K562 (cell line): Measurements from ENCODE around the gene POLR1A. TPM values are rescaled to one million over a fixed set of nuclear protein-coding genes. Genes with fewer than 3 reads are reported as not detected.

Source experiments
- ATAC-seq: fragments of 200-7000 bp; cut with Tn5 transposase; 3 replicates; pipeline ENCODE4 v1.9.1; 2020; ENCODE audit warnings: moderate library complexity
- BruUV-seq: library from RNA; stranded (reverse); fragments of 400-500 nt; replicated peaks from 2 replicates; lab custom pipeline; 2021; lab: Mats Ljungman, UMichigan
- CTCF ChIA-PET: fragments of 300-600 bp; formaldehyde crosslinking; extraction: SDS; loops from one replicate; lab custom pipeline; 2021; ENCODE audit warnings: low intra/inter-chr PET ratio; lab: Yijun Ruan, JAX
- POLR2A ChIA-PET: fragments of 300-600, 350-650 bp; sonication (Branson Sonifier 250); formaldehyde crosslinking; extraction: SDS; loops from one replicate; lab custom pipeline; 2021; ENCODE audit warnings: antibody characterized with exemption, inconsistent platforms; lab: Yijun Ruan, JAX
- DNase-seq, 4 experiments: peaks; one replicate each; pipeline versions ENCODE4 v3.0.0 to v3.0.0-alpha.2; 2011 to 2018; ENCODE audit warnings: low spot score in 3 of 4, mixed read lengths in 3 of 4; ENCODE audit errors: extremely low read depth in 1 of 4
- FAIRE-seq: peaks from 2 replicates; lab custom pipeline; 2011; peaks lifted over from hg19 to GRCh38; lab: Jason Lieb, UNC
- H2AFZ ChIP-seq: 2 replicates; pipeline ENCODE4 v1.6.0; 2011; ENCODE audit warnings: low read depth, low read length, control low read depth, inconsistent platforms
- H3K27ac ChIP-seq: fragments of 200-600 bp; 3 replicates; pipeline ENCODE4 v1.8.0; 2011; ENCODE audit warnings: low read depth, mild to moderate bottlenecking, control low read depth, inconsistent platforms, low read length, moderate library complexity, mixed read lengths; ENCODE audit errors: extremely low read depth
- H3K27me3 ChIP-seq, 2 experiments: fragments of 300-600 bp in 1 of 2; 2 replicates in 1 of 2; 3 replicates in 1 of 2; pipeline versions ENCODE4 v1.6.0 to v1.8.0; 2011; ENCODE audit warnings: inconsistent platforms in 2 of 2, low read length in 2 of 2, mild to moderate bottlenecking in 1 of 2, mixed read lengths in 1 of 2, moderate library complexity in 1 of 2; ENCODE audit not compliant: control insufficient read depth in 2 of 2, insufficient read depth in 2 of 2
- H3K36me3 ChIP-seq: fragments of 300-600 bp; 3 replicates; pipeline ENCODE4 v1.8.0; 2011; ENCODE audit warnings: mild to moderate bottlenecking, low read length, inconsistent platforms; ENCODE audit not compliant: control insufficient read depth, insufficient read depth
- H3K4me1 ChIP-seq, 2 experiments: fragments of 200-600 bp in 1 of 2; replicated peaks in 1 of 2; 2 replicates in 1 of 2; 3 replicates in 1 of 2; pipeline versions ENCODE4 v1.5.1 to v1.8.0; 2011; ENCODE audit warnings: inconsistent platforms in 2 of 2, low read length in 2 of 2, mild to moderate bottlenecking in 1 of 2, mixed read lengths in 1 of 2, moderate library complexity in 1 of 2; ENCODE audit not compliant: control insufficient read depth in 2 of 2, insufficient read depth in 2 of 2
- H3K4me2 ChIP-seq: 2 replicates; pipeline ENCODE4 v1.6.1; 2011; ENCODE audit warnings: low read length, control low read depth, inconsistent platforms, mixed read lengths; ENCODE audit not compliant: insufficient read depth
- H3K4me3 ChIP-seq: fragments of 200-600 bp; sonication (generic), shearing (Covaris generic); 2 replicates; pipeline ENCODE4 v1.5.1; 2016; ENCODE audit warnings: control low read depth, inconsistent platforms
- H3K79me2 ChIP-seq: fragments of 200-600 bp; 3 replicates; pipeline ENCODE4 v1.8.0; 2011; ENCODE audit warnings: low read length, inconsistent platforms; ENCODE audit not compliant: control insufficient read depth, insufficient read depth
- H3K9ac ChIP-seq, 2 experiments: 2 replicates each; pipeline versions ENCODE4 v1.6.0 to v1.6.1; 2011; ENCODE audit warnings: low read depth in 2 of 2, low read length in 2 of 2, control low read depth in 1 of 2, inconsistent platforms in 1 of 2, mild to moderate bottlenecking in 1 of 2, mixed read lengths in 1 of 2; ENCODE audit not compliant: insufficient read depth in 1 of 2
- H3K9me1 ChIP-seq: one replicate; pipeline ENCODE4 v1.6.0; 2011; ENCODE audit warnings: inconsistent platforms, mild to moderate bottlenecking, low read length, moderate library complexity; ENCODE audit not compliant: control insufficient read depth, insufficient read depth
- H3K9me3 ChIP-seq: replicated peaks from 2 replicates; pipeline ENCODE4 v1.5.1; 2011; ENCODE audit warnings: low read depth, low read length, inconsistent platforms; ENCODE audit not compliant: control insufficient read depth, insufficient read depth
- H4K20me1 ChIP-seq: replicated peaks from 2 replicates; pipeline ENCODE4 v1.6.1; 2011; ENCODE audit warnings: low read length, inconsistent platforms, mixed read lengths; ENCODE audit not compliant: control insufficient read depth, insufficient read depth
- CBX1 ChIP-seq: sonication (generic); IDR thresholded peaks from 2 replicates; pipeline ENCODE4 v1.6.1; 2016; ENCODE audit warnings: antibody characterized with exemption, low read depth, mild to moderate bottlenecking
- GTF2B ChIP-seq: IDR thresholded peaks from 2 replicates; pipeline ENCODE4 v1.6.1; 2011; ENCODE audit not compliant: insufficient read length; ENCODE audit errors: extremely low read depth
- KDM4B ChIP-seq, 2 experiments: fragments of 450-650 bp in 1 of 2; sonication (generic) in 1 of 2; IDR thresholded peaks; 2 replicates each; pipeline ENCODE4 v1.6.1; 2016 to 2017; ENCODE audit warnings: borderline replicate concordance in 2 of 2, antibody characterized with exemption in 1 of 2, low read depth in 1 of 2, mild to moderate bottlenecking in 1 of 2
- NCOA2 ChIP-seq, 2 experiments: fragments of 450-650 bp; IDR thresholded peaks; 2 replicates each; pipeline ENCODE4 v1.6.1; 2018; ENCODE audit warnings: mild to moderate bottlenecking in 2 of 2, moderate library complexity in 1 of 2; ENCODE audit not compliant: partially characterized antibody in 2 of 2
- ZC3H4 ChIP-seq: sonication (generic); formaldehyde crosslinking; IDR thresholded peaks from 2 replicates; pipeline ENCODE4 v1.9.0; 2021; ENCODE audit warnings: missing genetic modification reagents, borderline replicate concordance
- ZEB2 ChIP-seq: fragments of 450-650 bp; IDR thresholded peaks from 2 replicates; pipeline ENCODE4 v1.6.1; 2016
- ZNF263 ChIP-seq: sonication (generic); formaldehyde crosslinking; IDR thresholded peaks from 2 replicates; pipeline ENCODE4 v1.8.0; 2022; ENCODE audit warnings: mild to moderate bottlenecking, missing genetic modification reagents, borderline replicate concordance
- ZNF436 ChIP-seq: fragments of 250-450, 450-650 bp; sonication (Bioruptor Pico); formaldehyde crosslinking; IDR thresholded peaks from 2 replicates; pipeline ENCODE4 v1.7.0; 2020; ENCODE audit warnings: mild to moderate bottlenecking
- WGBS: fragments of 100-300 bp; shearing (Covaris generic); methylation state at CpG from one replicate; pipeline ENCODE4 v1.1.6; 2016; ENCODE audit warnings: low coverage, mixed read lengths; ENCODE audit not compliant: insufficient coverage; ENCODE audit errors: missing lambda C conversion rate; 5-methylcytosine and 5-hydroxymethylcytosine counted together
- in situ Hi-C: fragments of 300-500 bp; cut with MboI; formaldehyde crosslinking; loops from 4 replicates; pipeline ENCODE4 v1.15.0; 2018; ENCODE audit warnings: inconsistent platforms, mixed read lengths
- intact Hi-C: fragments of 100-400 bp; cut with micrococcal nuclease; formaldehyde crosslinking; loops from 2 replicates; pipeline ENCODE4 v1.14.2; 2022
- polyA plus RNA-seq, 8 experiments: library from polyadenylated mRNA; depleted of rRNA in 4 of 8; stranded (reverse) in 5 of 8; unstranded in 3 of 8; fragments of >200 nt; fragmentation: Nextera tagmentation in 2 of 8; fragmentation: Illumina TruSeq in 1 of 8; extraction: Ambion mirVana in 2 of 8; extraction: Trizol in 1 of 8; gene quantifications; 2 replicates each; pipeline versions ENCODE4 v1.2.1 to v1.2.3, GENCODE V29; 2011 to 2014; ENCODE audit warnings: inconsistent platforms in 1 of 8, missing spikeins in 1 of 8
- total RNA-seq, 7 experiments: library from RNA; depleted of rRNA in 6 of 7; stranded (reverse); fragments of >200 nt in 6 of 7; fragmentation: Illumina TruSeq in 2 of 7; extraction: Trizol in 2 of 7; gene quantifications; 2 replicates each; pipeline versions ENCODE4 v1.2.1 to v1.2.3, GENCODE V29; 2011 to 2021; ENCODE audit warnings: low replicate concordance in 1 of 7
- TF ChIP-seq, protein P1 (sequence below): IDR thresholded peaks from 3 replicates; pipeline ENCODE4 v1.6.1; 2011; ENCODE audit warnings: borderline replicate concordance, mild to moderate bottlenecking; ENCODE audit not compliant: insufficient read length, insufficient read depth
- TF ChIP-seq, protein P2 (sequence below): fragments of 450-650 bp; IDR thresholded peaks from 2 replicates; pipeline ENCODE4 v1.6.1; 2016; ENCODE audit warnings: mild to moderate bottlenecking

POLR1A gene
- total and polyA plus RNA-seq, 9 of the 15 experiments (the other 6 are each of a cell fraction or from before 2014, with no cell fraction given) = 3.0 to 72.1 (median 21.8) TPM

DNA sequence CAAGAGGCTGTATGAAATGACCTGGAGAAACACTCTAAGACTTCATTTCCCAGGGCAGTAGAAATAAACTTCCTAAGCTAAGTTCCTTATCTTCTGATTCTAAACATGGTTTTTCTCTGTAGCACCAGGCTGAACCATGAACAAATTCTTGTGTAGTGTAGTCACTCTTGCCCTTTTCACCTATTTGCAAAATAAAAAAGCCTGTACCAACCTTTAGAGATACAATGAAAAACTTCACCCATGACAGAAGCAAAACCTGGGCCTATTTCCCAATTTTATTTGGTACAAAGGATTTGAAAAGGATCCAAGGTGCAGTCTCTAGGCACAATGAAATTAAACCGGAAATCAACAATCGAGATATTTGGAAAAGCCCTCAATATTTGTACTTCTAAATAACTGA, 43.6 kb downstream of the POLR1A start:
- Histone ChIP-seq H3K79me2 (no peaks in the 10 kb centered on the region), H3K4me3 (no peak overlapping the region), H3K4me1 (no peaks in the 10 kb centered on the region), H3K9me1 (no peaks in the 10 kb centered on the region), H3K9ac (no peak overlapping the region), H3K36me3 (peaks cover 89% of the 10 kb centered on the region), H3K4me2 (no peak overlapping the region), H4K20me1 (no peaks in the 10 kb centered on the region), H2AFZ (no peak overlapping the region), H3K27me3 (no peaks in the 10 kb centered on the region), H3K27ac (no peak overlapping the region), H3K9me3 (peaks cover 2% of the 10 kb centered on the region; the same call in 1 of the 2 replicates)
- CTCF ChIA-PET = no interaction called here
- no peak for ATAC-seq
- WGBS = 98% methylated on average over 2 of the region's 2 CpGs
- no peak for FAIRE-seq
- in situ Hi-C loops = no loop called here
- BruUV-seq = no TSS peak
- TF ChIP-seq NCOA2 (IDR thresholded peaks at IDR 0.05; ENCODE audit: partially characterized antibody in 2 of 2) = no peak
- POLR2A ChIA-PET = no interaction called here
- intact Hi-C loops = no loop called here
- no peak for DNase-seq

- POLR2A ChIA-PET = no interaction called here
- Histone ChIP-seq H3K4me2 (no peak overlapping the region), H3K27ac (no peak overlapping the region), H3K79me2 (no peaks in the 10 kb centered on the region), H3K9me3 (no peaks in the 10 kb centered on the region), H2AFZ (no peak overlapping the region), H3K4me1 (no peaks in the 10 kb centered on the region), H3K36me3 (peaks cover 85% of the 10 kb centered on the region), H3K9ac (no peak overlapping the region), H3K4me3 (no peak overlapping the region), H3K9me1 (no peaks in the 10 kb centered on the region), H4K20me1 (no peaks in the 10 kb centered on the region), H3K27me3 (no peaks in the 10 kb centered on the region)
- WGBS = 91% methylated on average over 4 of the region's 4 CpGs
- intact Hi-C loops = no loop called here
- no peak for ATAC-seq
- in situ Hi-C loops = no loop called here
- peak; percentile 6 for FAIRE-seq
- DNase-seq = no peak
- CTCF ChIA-PET = no interaction called here
- no TSS peak for BruUV-seq
- TF ChIP-seq GTF2B (no peak), ZNF436 (CRISPR knock-in tag) (no peak), CBX1 (no peak), ZEB2 (no peak), ZNF263 (CRISPR knock-in tag) (no peak), ZC3H4 (CRISPR knock-in tag) (no peak), KDM4B (IDR thresholded peaks at IDR 0.05; ENCODE audit: borderline replicate concordance in 2 of 2, low read depth in 1 of 2) (no peak)
- TF ChIP-seq, protein P1, sequence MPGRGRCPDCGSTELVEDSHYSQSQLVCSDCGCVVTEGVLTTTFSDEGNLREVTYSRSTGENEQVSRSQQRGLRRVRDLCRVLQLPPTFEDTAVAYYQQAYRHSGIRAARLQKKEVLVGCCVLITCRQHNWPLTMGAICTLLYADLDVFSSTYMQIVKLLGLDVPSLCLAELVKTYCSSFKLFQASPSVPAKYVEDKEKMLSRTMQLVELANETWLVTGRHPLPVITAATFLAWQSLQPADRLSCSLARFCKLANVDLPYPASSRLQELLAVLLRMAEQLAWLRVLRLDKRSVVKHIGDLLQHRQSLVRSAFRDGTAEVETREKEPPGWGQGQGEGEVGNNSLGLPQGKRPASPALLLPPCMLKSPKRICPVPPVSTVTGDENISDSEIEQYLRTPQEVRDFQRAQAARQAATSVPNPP = no peak
- TF ChIP-seq, protein P2, sequence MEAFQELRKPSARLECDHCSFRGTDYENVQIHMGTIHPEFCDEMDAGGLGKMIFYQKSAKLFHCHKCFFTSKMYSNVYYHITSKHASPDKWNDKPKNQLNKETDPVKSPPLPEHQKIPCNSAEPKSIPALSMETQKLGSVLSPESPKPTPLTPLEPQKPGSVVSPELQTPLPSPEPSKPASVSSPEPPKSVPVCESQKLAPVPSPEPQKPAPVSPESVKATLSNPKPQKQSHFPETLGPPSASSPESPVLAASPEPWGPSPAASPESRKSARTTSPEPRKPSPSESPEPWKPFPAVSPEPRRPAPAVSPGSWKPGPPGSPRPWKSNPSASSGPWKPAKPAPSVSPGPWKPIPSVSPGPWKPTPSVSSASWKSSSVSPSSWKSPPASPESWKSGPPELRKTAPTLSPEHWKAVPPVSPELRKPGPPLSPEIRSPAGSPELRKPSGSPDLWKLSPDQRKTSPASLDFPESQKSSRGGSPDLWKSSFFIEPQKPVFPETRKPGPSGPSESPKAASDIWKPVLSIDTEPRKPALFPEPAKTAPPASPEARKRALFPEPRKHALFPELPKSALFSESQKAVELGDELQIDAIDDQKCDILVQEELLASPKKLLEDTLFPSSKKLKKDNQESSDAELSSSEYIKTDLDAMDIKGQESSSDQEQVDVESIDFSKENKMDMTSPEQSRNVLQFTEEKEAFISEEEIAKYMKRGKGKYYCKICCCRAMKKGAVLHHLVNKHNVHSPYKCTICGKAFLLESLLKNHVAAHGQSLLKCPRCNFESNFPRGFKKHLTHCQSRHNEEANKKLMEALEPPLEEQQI = no peak
These were observed 48.9 kb downstream of the POLR1A start for GRCh38 chr2:86056590-86057331.
